Transverse colon (tissue), 4 donors: ENCODE results near the gene MAP4. TPM values are rescaled to one million over a fixed set of nuclear protein-coding genes. Genes with fewer than 3 reads are reported as not detected.

ENCODE experiments used
- DNase-seq: peaks from one replicate; pipeline ENCODE4 v3.0.0-alpha.2; 2019
- H3K27ac ChIP-seq, 4 donors: fragments of 200-600 bp; sonication (generic); 2 replicates each; pipeline ENCODE4 v1.5.1; 2016 to 2018; ENCODE audit warnings: inconsistent platforms in 4 of 4
- H3K27me3 ChIP-seq: fragments of 200-600 bp; sonication (generic); 2 replicates; pipeline ENCODE4 v1.5.1; 2017; ENCODE audit warnings: inconsistent platforms
- H3K36me3 ChIP-seq, 4 donors: fragments of 200-600 bp; sonication (generic); 2 replicates each; pipeline ENCODE4 v1.5.1; 2017 to 2019; ENCODE audit warnings: inconsistent platforms in 4 of 4
- H3K4me1 ChIP-seq, 4 donors: fragments of 200-600 bp; sonication (generic); 2 replicates each; pipeline ENCODE4 v1.5.1; 2017 to 2020; ENCODE audit warnings: inconsistent platforms in 4 of 4
- H3K4me3 ChIP-seq, 4 donors: fragments of 200-600 bp; sonication (generic); 1 replicate in 1 of 4; 2 replicates in 3 of 4; pipeline versions ENCODE4 v1.5.1 to v1.6.1; 2017 to 2019; ENCODE audit warnings: inconsistent platforms in 4 of 4
- H3K9me3 ChIP-seq, 2 donors: fragments of 200-600 bp; sonication (generic); 2 replicates each; pipeline ENCODE4 v1.5.1; 2017 to 2019; ENCODE audit warnings: inconsistent platforms in 2 of 2
- CTCF ChIP-seq, 5 experiments: fragments of 200-600 bp in 3 of 5; fragments of 450-650 bp in 2 of 5; sonication (generic) in 3 of 5; IDR thresholded peaks; 1 replicate in 2 of 5; 2 replicates in 3 of 5; pipeline ENCODE4 v1.5.1; 2016 to 2017; ENCODE audit warnings: antibody characterized with exemption in 5 of 5, inconsistent platforms in 3 of 5, mild to moderate bottlenecking in 2 of 5, moderate library complexity in 1 of 5
- EP300 ChIP-seq: sonication (generic); formaldehyde crosslinking; IDR thresholded peaks from one replicate; pipeline ENCODE4 v1.6.1; 2017; ENCODE audit warnings: antibody characterized with exemption, low read depth
- POLR2A ChIP-seq: fragments of 450-650 bp; IDR thresholded peaks from one replicate; pipeline ENCODE4 v1.6.1; 2016; ENCODE audit warnings: antibody characterized with exemption, mild to moderate bottlenecking, moderate library complexity
- POLR2AphosphoS5 ChIP-seq, 3 donors: sonication (generic); formaldehyde crosslinking; IDR thresholded peaks; one replicate each; pipeline ENCODE4 v1.6.1; 2016; ENCODE audit warnings: antibody characterized with exemption in 3 of 3
- WGBS, 2 donors: methylation state at CpG; one replicate each; pipeline ENCODE4 v1.1.5; 2018; ENCODE audit warnings: low coverage in 1 of 2; 5-methylcytosine and 5-hydroxymethylcytosine counted together
- in situ Hi-C, 4 donors: fragments of 200-750 bp; cut with MboI; loops; one replicate each; pipeline versions ENCODE4 v1.15.0 to v1.15.1; 2017; ENCODE audit warnings: low sequenced_read_pairs in 3 of 4, low pct_ligation_motif_present in 1 of 4, low pct_unique_long_range_greater_than_20kb in 1 of 4
- intact Hi-C: fragments of 100-400 bp; cut with DNase I; formaldehyde crosslinking; loops from one replicate; pipeline ENCODE4 v1.15.1; 2023; ENCODE audit warnings: low total_unique reads
- total RNA-seq, 4 donors: library from RNA; depleted of rRNA; stranded (reverse); fragments of >200 nt; gene quantifications; one replicate each; pipeline ENCODE4 v1.1.0, GENCODE V29; 2016

The MAP4 gene
- total RNA-seq, 4 donors from 2014 or later: 68.8 to 148 (median 82.9) TPM

DNA sequence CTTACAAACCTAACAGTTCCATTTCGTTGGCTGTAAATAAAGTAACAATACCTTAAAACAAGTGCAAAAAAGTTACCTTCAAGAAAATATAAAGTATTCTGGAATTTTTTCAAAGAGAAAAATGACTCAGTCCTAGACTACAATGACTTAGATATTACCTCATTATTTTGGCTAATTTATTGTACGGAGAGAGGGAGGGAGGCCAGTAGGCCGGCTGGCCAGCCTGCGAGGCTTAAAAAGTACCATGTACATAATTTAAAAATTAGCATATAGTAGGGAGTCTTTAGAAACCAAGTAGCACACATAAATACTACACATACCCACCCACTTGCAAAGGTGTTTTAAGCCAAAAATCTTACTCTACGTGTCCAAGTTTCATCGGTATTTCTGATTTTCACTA lies 41.9 kb upstream of the MAP4 start:
- intact Hi-C loops: no loop called here
- H3K9me3 ChIP-seq: no peaks in the 10 kb centered on the region
- no peak for TF ChIP-seq EP300
- no peak for TF ChIP-seq CTCF (IDR thresholded peaks at IDR 0.05)
- no peaks in the 10 kb centered on the region for H3K36me3 ChIP-seq
- H3K4me3 ChIP-seq: no peak overlapping the region
- peaks cover 0 to 22% (median 7%) of the 10 kb centered on the region in 4 donors for H3K4me1 ChIP-seq
- WGBS, 2 donors: 85 to 87% methylated on average over 6 of the region's 6 CpGs
- H3K27ac ChIP-seq: peak overlapping the region in 1 of 4 donors; percentile 8
- H3K27me3 ChIP-seq: no peaks in the 10 kb centered on the region
- in situ Hi-C loops: no loop called here
- DNase-seq: no peak

DNA sequence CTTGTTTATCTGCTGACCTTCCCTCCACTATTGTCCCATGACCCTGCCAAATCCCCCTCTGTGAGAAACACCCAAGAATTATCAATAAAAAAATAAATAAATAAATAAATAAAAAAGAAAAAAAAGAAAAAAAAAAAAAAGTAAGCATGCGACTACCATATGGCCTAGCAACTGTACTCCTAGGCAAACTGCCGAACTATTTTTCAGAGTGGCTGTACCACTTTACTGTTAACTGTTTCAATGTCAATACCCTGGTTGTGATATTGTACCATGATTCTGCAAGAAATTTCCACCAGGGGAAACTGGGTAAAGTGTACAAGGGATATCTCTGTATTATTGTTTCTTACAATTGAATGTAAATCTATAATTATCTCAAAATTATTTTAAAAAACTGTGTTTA lies 41.3 kb upstream of the MAP4 start:
- intact Hi-C loops: no loop called here
- H3K9me3 ChIP-seq: no peaks in the 10 kb centered on the region
- no peaks in the 10 kb centered on the region for H3K27me3 ChIP-seq
- no peaks in the 10 kb centered on the region for H3K36me3 ChIP-seq
- H3K27ac ChIP-seq: peak overlapping the region in 1 of 4 donors; percentile 8
- no peak for TF ChIP-seq CTCF (IDR thresholded peaks at IDR 0.05)
- no peak for TF ChIP-seq POLR2AphosphoS5 (IDR thresholded peaks at IDR 0.05)
- no peak for TF ChIP-seq POLR2A
- no peak for TF ChIP-seq EP300
- no peak overlapping the region for H3K4me3 ChIP-seq
- peaks cover 0 to 21% (median 7%) of the 10 kb centered on the region in 4 donors for H3K4me1 ChIP-seq
- in situ Hi-C loops: no loop called here
- 50 to 66% methylated on average over 2 of the region's 2 CpGs for WGBS, 2 donors
- DNase-seq: no peak

- Histone ChIP-seq H3K4me3 (no peak overlapping the region), H3K27ac (no peak overlapping the region), H3K36me3 (peaks cover 0 to 4% (median 0%) of the 10 kb centered on the region in 4 donors), H3K4me1 (peaks cover 0 to 11% (median 0%) of the 10 kb centered on the region in 4 donors), H3K27me3 (no peaks in the 10 kb centered on the region), H3K9me3 (no peaks in the 10 kb centered on the region)
- no peak for DNase-seq
- TF ChIP-seq POLR2AphosphoS5 (IDR thresholded peaks at IDR 0.05): no peak
- TF ChIP-seq CTCF (IDR thresholded peaks at IDR 0.05): no peak
- TF ChIP-seq EP300: no peak
- no peak for TF ChIP-seq POLR2A
- in situ Hi-C loops: no loop called here
- intact Hi-C loops: no loop called here
These were observed 31.7 kb upstream of the MAP4 start for GRCh38 chr3:48047841-48048464.

- Histone ChIP-seq H3K4me3 (no peak overlapping the region), H3K9me3 (no peaks in the 10 kb centered on the region), H3K4me1 (peaks cover 18 to 29% (median 25%) of the 10 kb centered on the region in 4 donors), H3K27me3 (no peaks in the 10 kb centered on the region), H3K27ac (no peak overlapping the region), H3K36me3 (no peaks in the 10 kb centered on the region)
- no peak for DNase-seq
- in situ Hi-C loops (no loop called here), intact Hi-C loops (no loop called here)
- WGBS, 2 donors: 93 to 96% methylated on average over 3 of the region's 3 CpGs
- TF ChIP-seq CTCF (IDR thresholded peaks at IDR 0.05) (no peak), POLR2A (no peak), POLR2AphosphoS5 (IDR thresholded peaks at IDR 0.05) (no peak), EP300 (no peak)
These were observed 26.0 kb upstream of the MAP4 start for GRCh38 chr3:48042071-48042760.
